GM23338 (cell line): ENCODE data around the gene GAK. TPM values are rescaled to one million over a fixed set of nuclear protein-coding genes. Genes with fewer than 3 reads are reported as not detected.

Experiments
- ATAC-seq: fragments of 200-7000 bp; cut with Tn5 transposase; 3 replicates; pipeline ENCODE4 v1.9.1; 2020
- DNase-seq: peaks from one replicate; pipeline ENCODE4 v3.0.0-alpha.2; 2015; ENCODE audit warnings: low spot score
- H2AFZ ChIP-seq: fragments of 200-600 bp; sonication (generic); 2 replicates; pipeline ENCODE4 v1.8.0; 2016; ENCODE audit warnings: antibody characterized with exemption, mild to moderate bottlenecking, moderate library complexity
- H3F3A ChIP-seq: fragments of 200-600 bp; sonication (generic); replicated peaks from 2 replicates; pipeline ENCODE4 v1.8.0; 2017; ENCODE audit warnings: antibody characterized with exemption, mixed run types, low read depth
- H3K27ac ChIP-seq: fragments of 200-600 bp; sonication (generic); 2 replicates; pipeline ENCODE4 v1.6.1; 2016; ENCODE audit warnings: low read depth
- H3K27me3 ChIP-seq: fragments of 200-600 bp; sonication (generic); 2 replicates; pipeline ENCODE4 v1.8.0; 2016; ENCODE audit warnings: mild to moderate bottlenecking, mixed run types, moderate library complexity; ENCODE audit not compliant: insufficient read depth
- H3K36me3 ChIP-seq: fragments of 200-600 bp; sonication (generic); 2 replicates; pipeline ENCODE4 v1.8.0; 2016; ENCODE audit warnings: mild to moderate bottlenecking; ENCODE audit not compliant: insufficient read depth
- H3K4me1 ChIP-seq: fragments of 200-600 bp; sonication (generic); 2 replicates; pipeline ENCODE4 v1.8.0; 2016; ENCODE audit warnings: mild to moderate bottlenecking, moderate library complexity; ENCODE audit not compliant: insufficient read depth
- H3K4me2 ChIP-seq: fragments of 200-600 bp; sonication (generic); 2 replicates; pipeline ENCODE4 v1.7.1; 2017; ENCODE audit warnings: mixed run types
- H3K4me3 ChIP-seq: fragments of 200-600 bp; sonication (generic); 2 replicates; pipeline ENCODE4 v1.6.1; 2016; ENCODE audit warnings: mixed run types
- H3K79me2 ChIP-seq: fragments of 200-600 bp; sonication (generic); replicated peaks from 2 replicates; pipeline ENCODE4 v1.8.0; 2017; ENCODE audit warnings: mild to moderate bottlenecking; ENCODE audit not compliant: insufficient read depth
- H3K9me2 ChIP-seq: fragments of 200-600 bp; sonication (generic); 2 replicates; pipeline ENCODE4 v1.8.0; 2017; ENCODE audit not compliant: insufficient read depth
- H4K20me1 ChIP-seq: fragments of 200-600 bp; sonication (generic); replicated peaks from 2 replicates; pipeline ENCODE4 v1.8.0; 2017; ENCODE audit warnings: mild to moderate bottlenecking; ENCODE audit not compliant: insufficient read depth
- H3K27ac Mint-ChIP-seq: 2 replicates; pipeline ENCODE4 v1.8.0; 2020; ENCODE audit warnings: inconsistent platforms, mild to moderate bottlenecking, moderate library complexity, mixed read lengths
- H3K27me3 Mint-ChIP-seq: 3 replicates; pipeline ENCODE4 v1.8.0; 2022; ENCODE audit warnings: low read depth, mild to moderate bottlenecking, moderate library complexity, mixed read lengths, inconsistent platforms; ENCODE audit not compliant: insufficient read depth, poor library complexity
- H3K36me3 Mint-ChIP-seq: 3 replicates; pipeline ENCODE4 v1.8.0; 2021; ENCODE audit warnings: low read depth, mild to moderate bottlenecking, inconsistent platforms, moderate library complexity, mixed read lengths
- H3K4me1 Mint-ChIP-seq: 3 replicates; pipeline ENCODE4 v1.8.0; 2020; ENCODE audit warnings: mild to moderate bottlenecking, inconsistent platforms, mixed read lengths
- H3K4me3 Mint-ChIP-seq: 3 replicates; pipeline ENCODE4 v1.8.0; 2021; ENCODE audit warnings: moderate library complexity, mild to moderate bottlenecking, inconsistent platforms, mixed read lengths
- H3K9me3 Mint-ChIP-seq: 3 replicates; pipeline ENCODE4 v1.8.0; 2020; ENCODE audit warnings: moderate library complexity, mild to moderate bottlenecking, inconsistent platforms, mixed read lengths
- CREB1 ChIP-seq: fragments of 250-450 bp; sonication (Bioruptor Pico); IDR thresholded peaks from 2 replicates; pipeline ENCODE4 v1.5.0; 2020; ENCODE audit warnings: low read depth, mild to moderate bottlenecking, moderate library complexity
- EZH2 ChIP-seq: fragments of 200-600 bp; sonication (generic); IDR thresholded peaks from one replicate; pipeline ENCODE4 v1.8.0; 2017; ENCODE audit warnings: antibody characterized with exemption, mild to moderate bottlenecking, low read depth; ENCODE audit not compliant: unreplicated experiment
- POLR2AphosphoS5 ChIP-seq: IDR thresholded peaks from 2 replicates; pipeline ENCODE4 v1.6.1; 2016; ENCODE audit warnings: antibody characterized with exemption, low read depth
- STAT1 ChIP-seq: IDR thresholded peaks from one replicate; pipeline ENCODE4 v1.6.1; 2016; ENCODE audit warnings: antibody characterized with exemption; ENCODE audit not compliant: unreplicated experiment
- ZNF114 ChIP-seq: fragments of 250-450 bp; sonication (Bioruptor Pico); IDR thresholded peaks from 2 replicates; pipeline ENCODE4 v1.5.0; 2020; ENCODE audit warnings: mild to moderate bottlenecking, moderate library complexity
- ZNF331 ChIP-seq: fragments of 250-450 bp; sonication (Bioruptor Pico); IDR thresholded peaks from 2 replicates; pipeline ENCODE4 v1.5.0; 2020; ENCODE audit warnings: low read depth, mild to moderate bottlenecking, moderate library complexity
- polyA plus RNA-seq: library from polyadenylated mRNA; unstranded; fragments of >200 nt; fragmentation: Nextera tagmentation; extraction: Ambion mirVana; gene quantifications from 2 replicates; pipeline ENCODE4 v1.2.1, GENCODE V29; 2016
- total RNA-seq: library from RNA; depleted of rRNA; stranded (reverse); fragments of >200 nt; shearing (Covaris generic); gene quantifications from 2 replicates; pipeline ENCODE4 v1.2.3, GENCODE V29; 2014
- TF ChIP-seq, protein P1 (sequence below): IDR thresholded peaks from 2 replicates; pipeline ENCODE4 v1.6.1; 2016; ENCODE audit warnings: antibody characterized with exemption
- TF ChIP-seq, protein P2 (sequence below): IDR thresholded peaks from one replicate; pipeline ENCODE4 v1.6.1; 2018; ENCODE audit warnings: antibody characterized with exemption; ENCODE audit not compliant: unreplicated experiment

GAK gene
- total and polyA plus RNA-seq, 2 experiments from 2014 or later, result 48.5 to 124 TPM

GRCh38 chr4:831483-831805 lies 100.7 kb downstream of the GAK start:
- Histone ChIP-seq H3F3A (no peaks in the 10 kb centered on the region), H3K27ac (no peak overlapping the region), H3K4me1 (no peaks in the 10 kb centered on the region), H2AFZ (no peak overlapping the region), H4K20me1 (no peaks in the 10 kb centered on the region), H3K79me2 (no peaks in the 10 kb centered on the region), H3K9me2 (no peaks in the 10 kb centered on the region), H3K4me2 (no peak overlapping the region), H3K27me3 (peaks cover 22% of the 10 kb centered on the region), H3K4me3 (no peak overlapping the region), H3K36me3 (no peaks in the 10 kb centered on the region)
- ATAC-seq (no peak), DNase-seq (no peak)
- Mint-ChIP-seq H3K36me3 (no peaks in the 10 kb centered on the region; the same call in 2 of the 3 replicates), H3K27me3 (peaks cover 33% of the 10 kb centered on the region), H3K9me3 (no peaks in the 10 kb centered on the region; the same call in 2 of the 3 replicates), H3K27ac (no peak overlapping the region), H3K4me3 (no peak overlapping the region), H3K4me1 (peaks cover 3% of the 10 kb centered on the region; the same call in 1 of the 3 replicates)
- TF ChIP-seq, protein P1, sequence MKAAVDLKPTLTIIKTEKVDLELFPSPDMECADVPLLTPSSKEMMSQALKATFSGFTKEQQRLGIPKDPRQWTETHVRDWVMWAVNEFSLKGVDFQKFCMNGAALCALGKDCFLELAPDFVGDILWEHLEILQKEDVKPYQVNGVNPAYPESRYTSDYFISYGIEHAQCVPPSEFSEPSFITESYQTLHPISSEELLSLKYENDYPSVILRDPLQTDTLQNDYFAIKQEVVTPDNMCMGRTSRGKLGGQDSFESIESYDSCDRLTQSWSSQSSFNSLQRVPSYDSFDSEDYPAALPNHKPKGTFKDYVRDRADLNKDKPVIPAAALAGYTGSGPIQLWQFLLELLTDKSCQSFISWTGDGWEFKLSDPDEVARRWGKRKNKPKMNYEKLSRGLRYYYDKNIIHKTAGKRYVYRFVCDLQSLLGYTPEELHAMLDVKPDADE, result no peak
- TF ChIP-seq POLR2AphosphoS5, result no peak
- no peak for TF ChIP-seq CREB1 (CRISPR knock-in tag)
- TF ChIP-seq ZNF331 (CRISPR knock-in tag), result no peak
- TF ChIP-seq, protein P2, sequence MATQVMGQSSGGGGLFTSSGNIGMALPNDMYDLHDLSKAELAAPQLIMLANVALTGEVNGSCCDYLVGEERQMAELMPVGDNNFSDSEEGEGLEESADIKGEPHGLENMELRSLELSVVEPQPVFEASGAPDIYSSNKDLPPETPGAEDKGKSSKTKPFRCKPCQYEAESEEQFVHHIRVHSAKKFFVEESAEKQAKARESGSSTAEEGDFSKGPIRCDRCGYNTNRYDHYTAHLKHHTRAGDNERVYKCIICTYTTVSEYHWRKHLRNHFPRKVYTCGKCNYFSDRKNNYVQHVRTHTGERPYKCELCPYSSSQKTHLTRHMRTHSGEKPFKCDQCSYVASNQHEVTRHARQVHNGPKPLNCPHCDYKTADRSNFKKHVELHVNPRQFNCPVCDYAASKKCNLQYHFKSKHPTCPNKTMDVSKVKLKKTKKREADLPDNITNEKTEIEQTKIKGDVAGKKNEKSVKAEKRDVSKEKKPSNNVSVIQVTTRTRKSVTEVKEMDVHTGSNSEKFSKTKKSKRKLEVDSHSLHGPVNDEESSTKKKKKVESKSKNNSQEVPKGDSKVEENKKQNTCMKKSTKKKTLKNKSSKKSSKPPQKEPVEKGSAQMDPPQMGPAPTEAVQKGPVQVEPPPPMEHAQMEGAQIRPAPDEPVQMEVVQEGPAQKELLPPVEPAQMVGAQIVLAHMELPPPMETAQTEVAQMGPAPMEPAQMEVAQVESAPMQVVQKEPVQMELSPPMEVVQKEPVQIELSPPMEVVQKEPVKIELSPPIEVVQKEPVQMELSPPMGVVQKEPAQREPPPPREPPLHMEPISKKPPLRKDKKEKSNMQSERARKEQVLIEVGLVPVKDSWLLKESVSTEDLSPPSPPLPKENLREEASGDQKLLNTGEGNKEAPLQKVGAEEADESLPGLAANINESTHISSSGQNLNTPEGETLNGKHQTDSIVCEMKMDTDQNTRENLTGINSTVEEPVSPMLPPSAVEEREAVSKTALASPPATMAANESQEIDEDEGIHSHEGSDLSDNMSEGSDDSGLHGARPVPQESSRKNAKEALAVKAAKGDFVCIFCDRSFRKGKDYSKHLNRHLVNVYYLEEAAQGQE, result no peak

GRCh38 chr4:830601-831482 lies 101.3 kb downstream of the GAK start:
- no peak overlapping the region for H3K4me3 Mint-ChIP-seq
- no peaks in the 10 kb centered on the region for H3K79me2 ChIP-seq
- H3K4me1 ChIP-seq, result no peaks in the 10 kb centered on the region
- peaks cover 3% of the 10 kb centered on the region; the same call in 1 of the 3 replicates for H3K4me1 Mint-ChIP-seq
- no peak overlapping the region for H3K4me3 ChIP-seq
- DNase-seq, result no peak
- no peak for ATAC-seq
- H3K27ac ChIP-seq, result no peak overlapping the region
- no peak overlapping the region for H2AFZ ChIP-seq
- H3K27me3 Mint-ChIP-seq, result peaks cover 33% of the 10 kb centered on the region
- H3K36me3 ChIP-seq, result no peaks in the 10 kb centered on the region
- H3K27me3 ChIP-seq, result peaks cover 22% of the 10 kb centered on the region
- H3K9me3 Mint-ChIP-seq, result no peaks in the 10 kb centered on the region; the same call in 2 of the 3 replicates
- TF ChIP-seq, protein P2, result no peak
- TF ChIP-seq, protein P1, result no peak
- TF ChIP-seq STAT1, result no peak
- TF ChIP-seq ZNF114, result no peak
- TF ChIP-seq CREB1 (CRISPR knock-in tag), result no peak
- no peak for TF ChIP-seq EZH2
- H3K27ac Mint-ChIP-seq, result no peak overlapping the region
- no peaks in the 10 kb centered on the region for H4K20me1 ChIP-seq
- no peaks in the 10 kb centered on the region; the same call in 2 of the 3 replicates for H3K36me3 Mint-ChIP-seq
- H3K4me2 ChIP-seq, result no peak overlapping the region
- no peaks in the 10 kb centered on the region for H3K9me2 ChIP-seq
- H3F3A ChIP-seq, result no peaks in the 10 kb centered on the region
